Eye (tissue), 1 donor: ENCODE data around the gene BAG2.

Source experiments
- DNase-seq: peaks from one replicate; pipeline ENCODE4 v3.0.0-alpha.2; 2015

BAG2 gene

GRCh38 chr6:57172136-57173055 is at the start of gene BAG2:
Gene BAG2, plus strand, starts transcription at chr6:57172326. Its CDS starts 372 bp downstream, at chr6:57172698.
- DNase-seq: peak; percentile 93

- DNase-seq: no peak
Observed at GRCh38 chr6:57123111-57123510, 49.0 kb upstream of the BAG2 start.

GRCh38 chr6:57127763-57128162 is 44.4 kb upstream of the BAG2 start:
- DNase-seq: no peak

GRCh38 chr6:57130661-57131177 is 41.4 kb upstream of the BAG2 start:
- DNase-seq: no peak

GRCh38 chr6:57134954-57135353 is 37.2 kb upstream of the BAG2 start:
- DNase-seq: no peak

GRCh38 chr6:57135885-57136284 is 36.2 kb upstream of the BAG2 start:
- no peak for DNase-seq

GRCh38 chr6:57137350-57137749 is 34.8 kb upstream of the BAG2 start:
- no peak for DNase-seq

- DNase-seq: no peak
Observed at GRCh38 chr6:57138026-57138425, 34.1 kb upstream of the BAG2 start.

- no peak for DNase-seq
Observed at GRCh38 chr6:57141451-57142177, 30.5 kb upstream of the BAG2 start.

- DNase-seq: no peak
Observed at GRCh38 chr6:57142178-57142525, 30.0 kb upstream of the BAG2 start.

GRCh38 chr6:57143690-57144089 is 28.4 kb upstream of the BAG2 start:
- DNase-seq: no peak

- no peak for DNase-seq
Observed at GRCh38 chr6:57147401-57147800, 24.7 kb upstream of the BAG2 start.

- DNase-seq: no peak
Observed at GRCh38 chr6:57147955-57148858, 23.9 kb upstream of the BAG2 start.

- no peak for DNase-seq
Observed at GRCh38 chr6:57158658-57159057, 13.5 kb upstream of the BAG2 start.

GRCh38 chr6:57159127-57159526 is 13.0 kb upstream of the BAG2 start:
- DNase-seq: no peak

- DNase-seq: no peak
Observed at GRCh38 chr6:57162028-57162427, 10.1 kb upstream of the BAG2 start.

GRCh38 chr6:57162516-57162915 is 9.6 kb upstream of the BAG2 start:
- DNase-seq: no peak

- no peak for DNase-seq
Observed at GRCh38 chr6:57163956-57164355, 8.2 kb upstream of the BAG2 start.

- DNase-seq: no peak
Observed at GRCh38 chr6:57165080-57165479, 7.0 kb upstream of the BAG2 start.

GRCh38 chr6:57173056-57173885 is 1.1 kb downstream of the BAG2 start:
- peak; percentile 68 for DNase-seq

GRCh38 chr6:57173886-57174510 is 1.9 kb downstream of the BAG2 start:
- DNase-seq: peak; percentile 30
